HepG2 (cell line): ENCODE data around the gene FHIT. TPM values are rescaled to one million over a fixed set of nuclear protein-coding genes. Genes with fewer than 3 reads are reported as not detected.

Source experiments
- ATAC-seq: fragments of 200-7000 bp; cut with Tn5 transposase; 3 replicates; pipeline ENCODE4 v1.9.1; 2020; ENCODE audit warnings: mild to moderate bottlenecking, moderate library complexity
- BruUV-seq: library from RNA; stranded (reverse); fragments of 400-500 nt; replicated peaks from 2 replicates; lab custom pipeline; 2021; lab: Mats Ljungman, UMichigan
- CTCF ChIA-PET: fragments of 300-600 bp; formaldehyde crosslinking; extraction: SDS; loops from one replicate; lab custom pipeline; 2021; ENCODE audit warnings: low total read pairs, inconsistent platforms, low intra/inter-chr PET ratio; lab: Yijun Ruan, JAX
- POLR2A ChIA-PET: fragments of 350-600 bp; sonication (Branson Sonifier 250); formaldehyde crosslinking; loops from one replicate; lab custom pipeline; 2020; ENCODE audit warnings: antibody characterized with exemption, inconsistent platforms; lab: Yijun Ruan, JAX
- DNase-seq: peaks from one replicate; pipeline ENCODE4 v3.0.0-alpha.2; 2015; ENCODE audit warnings: low spot score
- FAIRE-seq: peaks from 3 replicates; lab custom pipeline; 2011; peaks lifted over from hg19 to GRCh38; lab: Jason Lieb, UNC
- H2AFZ ChIP-seq: one replicate; pipeline ENCODE4 v1.6.1; 2011; ENCODE audit warnings: low read length, inconsistent platforms
- H3K27ac ChIP-seq: fragments of 300-600 bp; 3 replicates; pipeline ENCODE4 v1.8.0; 2011; ENCODE audit warnings: mixed run types, mild to moderate bottlenecking, mixed read lengths, low read length, inconsistent platforms; ENCODE audit not compliant: insufficient read depth; ENCODE audit errors: extremely low read length
- H3K27me3 ChIP-seq, 2 experiments: fragments of 200-600 bp in 1 of 2; 2 replicates in 1 of 2; 3 replicates in 1 of 2; pipeline versions ENCODE4 v1.6.0 to v1.8.0; 2011; ENCODE audit warnings: low read length in 2 of 2, mild to moderate bottlenecking in 2 of 2, moderate library complexity in 2 of 2, inconsistent platforms in 1 of 2; ENCODE audit not compliant: insufficient read depth in 2 of 2, control insufficient read depth in 1 of 2
- H3K36me3 ChIP-seq, 2 experiments: fragments of 200-600 bp in 1 of 2; replicated peaks in 1 of 2; 2 replicates in 1 of 2; 3 replicates in 1 of 2; pipeline versions ENCODE4 v1.5.1 to v1.8.0; 2011; ENCODE audit warnings: low read length in 2 of 2, inconsistent platforms in 1 of 2; ENCODE audit not compliant: insufficient read depth in 2 of 2, control insufficient read depth in 1 of 2
- H3K4me1 ChIP-seq: 2 replicates; pipeline ENCODE4 v1.5.1; 2012; ENCODE audit warnings: low read length, inconsistent platforms; ENCODE audit not compliant: insufficient read depth
- H3K4me2 ChIP-seq: 2 replicates; pipeline ENCODE4 v1.6.0; 2011; ENCODE audit warnings: low read depth, low read length, inconsistent platforms
- H3K4me3 ChIP-seq, 3 experiments: fragments of 200-600 bp in 1 of 3; sonication (generic), shearing (Covaris generic) in 1 of 3; replicated peaks in 1 of 3; 2 replicates each; pipeline ENCODE4 v1.5.1; 2011 to 2016; ENCODE audit warnings: low read length in 3 of 3, inconsistent platforms in 2 of 3, low read depth in 2 of 3, mild to moderate bottlenecking in 2 of 3, control low read depth in 1 of 3, mixed read lengths in 1 of 3; ENCODE audit not compliant: insufficient read depth in 1 of 3
- H3K79me2 ChIP-seq: one replicate; pipeline ENCODE4 v1.6.1; 2011; ENCODE audit warnings: low read length, inconsistent platforms; ENCODE audit not compliant: insufficient read depth
- H3K9ac ChIP-seq: 2 replicates; pipeline ENCODE4 v1.6.0; 2011; ENCODE audit warnings: mild to moderate bottlenecking, low read depth, low read length, inconsistent platforms; ENCODE audit not compliant: insufficient read depth
- H3K9me3 ChIP-seq: 2 replicates; pipeline ENCODE4 v1.5.1; 2012; ENCODE audit warnings: mild to moderate bottlenecking, low read length
- H4K20me1 ChIP-seq: 2 replicates; pipeline ENCODE4 v1.6.0; 2011; ENCODE audit warnings: inconsistent platforms, mild to moderate bottlenecking, low read length, moderate library complexity; ENCODE audit not compliant: insufficient read depth
- EEA1 ChIP-seq: sonication (generic); formaldehyde crosslinking; IDR thresholded peaks from 2 replicates; pipeline ENCODE4 v1.5.1; 2020; ENCODE audit warnings: mild to moderate bottlenecking, missing genetic modification reagents, borderline replicate concordance
- POLR2G ChIP-seq: fragments of 200-400 bp; formaldehyde crosslinking; IDR thresholded peaks from 2 replicates; pipeline ENCODE4 v1.6.1; 2018; ENCODE audit warnings: mild to moderate bottlenecking, low read depth, low read length, moderate library complexity
- ZBTB20 ChIP-seq: sonication (generic); formaldehyde crosslinking; IDR thresholded peaks from 2 replicates; pipeline ENCODE4 v1.8.1; 2023; ENCODE audit warnings: missing genetic modification reagents, low read depth, mild to moderate bottlenecking, borderline replicate concordance
- ZKSCAN1 ChIP-seq: fragments of 150-350 bp; IDR thresholded peaks from 2 replicates; pipeline ENCODE4 v1.6.1; 2014; ENCODE audit warnings: low read length
- ZNF367 ChIP-seq: sonication (generic); formaldehyde crosslinking; IDR thresholded peaks from 2 replicates; pipeline ENCODE4 v1.4.0; 2020; ENCODE audit warnings: missing genetic modification reagents, borderline replicate concordance
- ZNF431 ChIP-seq: sonication (generic); formaldehyde crosslinking; IDR thresholded peaks from 2 replicates; pipeline ENCODE4 v1.9.0; 2022; ENCODE audit warnings: missing genetic modification reagents, low read depth, mild to moderate bottlenecking, borderline replicate concordance
- ZNF549 ChIP-seq: sonication (generic); formaldehyde crosslinking; IDR thresholded peaks from 2 replicates; pipeline ENCODE4 v1.5.0; 2020; ENCODE audit warnings: missing genetic modification reagents
- ZNF749 ChIP-seq: sonication (generic); formaldehyde crosslinking; IDR thresholded peaks from 2 replicates; pipeline ENCODE4 v1.8.0; 2022; ENCODE audit warnings: mild to moderate bottlenecking, missing genetic modification reagents, moderate library complexity, borderline replicate concordance
- ZNF850 ChIP-seq: sonication (generic); formaldehyde crosslinking; conservative IDR thresholded peaks from 2 replicates; pipeline ENCODE4 v1.9.0; 2021; ENCODE audit warnings: mild to moderate bottlenecking, missing genetic modification reagents
- WGBS: methylation state at CpG from one replicate; pipeline ENCODE4 v1.1.6; 2017; ENCODE audit warnings: low lambda C conversion rate; 5-methylcytosine and 5-hydroxymethylcytosine counted together
- in situ Hi-C: cut with HindIII; loops from 2 replicates; pipeline ENCODE4 v1.10.0; 2017; ENCODE audit warnings: low pct_unique_long_range_greater_than_20kb; ENCODE audit not compliant: extremely low pct_ligation_motif_present
- intact Hi-C: fragments of 100-400 bp; cut with micrococcal nuclease; formaldehyde crosslinking; loops from one replicate; pipeline ENCODE4 v1.10.0; 2022; ENCODE audit not compliant: unreplicated experiment
- polyA plus RNA-seq, 8 experiments: library from polyadenylated mRNA; depleted of rRNA in 3 of 8; stranded (reverse) in 7 of 8; unstranded in 1 of 8; fragments of >200 nt; fragmentation: Illumina TruSeq in 4 of 8; extraction: Trizol in 4 of 8; gene quantifications; 2 replicates each; pipeline versions ENCODE4 v1.2.1 to v1.2.3, GENCODE V29; 2011 to 2016; ENCODE audit warnings: low read depth in 4 of 8, missing spikeins in 1 of 8, mixed read lengths in 1 of 8; ENCODE audit not compliant: insufficient read depth in 1 of 8
- total RNA-seq, 5 experiments: library from RNA; depleted of rRNA; stranded (reverse); fragments of >200 nt; fragmentation: Illumina TruSeq; extraction: Trizol; gene quantifications; 2 replicates each; pipeline ENCODE4 v1.2.3, GENCODE V29; 2016; ENCODE audit warnings: low read depth in 1 of 5
- TF ChIP-seq, protein P1 (sequence below): sonication (generic); formaldehyde crosslinking; IDR thresholded peaks from 2 replicates; pipeline ENCODE4 v1.4.0; 2020; ENCODE audit warnings: missing genetic modification reagents
- TF ChIP-seq, protein P2 (sequence below): sonication (generic); formaldehyde crosslinking; IDR thresholded peaks from 2 replicates; pipeline ENCODE4 v1.8.0; 2022; ENCODE audit warnings: missing genetic modification reagents, mild to moderate bottlenecking, borderline replicate concordance

The FHIT gene
- total and polyA plus RNA-seq, 2 of the 13 experiments (the other 11 are each of a cell fraction or from before 2014, with no cell fraction given): 4.0 to 4.6 TPM

DNA sequence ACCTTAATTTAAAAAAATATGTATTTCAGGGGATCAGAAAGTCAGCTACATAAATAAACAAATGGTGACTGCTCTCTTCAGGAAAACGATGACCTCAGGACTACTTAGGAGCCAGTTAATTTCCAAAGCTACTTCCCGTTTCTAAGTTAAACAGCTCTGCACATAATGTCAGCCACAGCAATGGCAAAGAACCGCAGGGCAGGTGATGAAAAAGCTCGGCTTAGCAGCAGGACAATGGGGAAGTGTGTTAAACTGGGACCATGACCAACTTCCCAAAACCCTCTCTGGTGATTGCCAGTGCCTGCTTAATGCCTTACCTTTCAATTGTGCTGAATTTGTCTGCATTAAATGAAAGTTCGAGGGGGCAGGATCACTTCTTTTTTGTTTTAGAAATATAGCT is 258.9 kb downstream of the FHIT start:
- H3K27me3 ChIP-seq: no peaks in the 10 kb centered on the region
- H3K36me3 ChIP-seq: no peaks in the 10 kb centered on the region
- DNase-seq: no peak
- in situ Hi-C loops: no loop called here
- intact Hi-C loops: no loop called here
- no peak overlapping the region for H3K4me2 ChIP-seq
- no peak overlapping the region for H3K27ac ChIP-seq
- no peak overlapping the region for H3K9ac ChIP-seq
- H3K79me2 ChIP-seq: no peaks in the 10 kb centered on the region
- POLR2A ChIA-PET: no interaction called here
- no peak for TF ChIP-seq ZNF431
- no peak overlapping the region for H2AFZ ChIP-seq
- no peak for ATAC-seq
- no peaks in the 10 kb centered on the region for H3K4me1 ChIP-seq
- no peaks in the 10 kb centered on the region for H3K9me3 ChIP-seq
- 45% methylated on average over 5 of the region's 5 CpGs for WGBS
- no peak overlapping the region for H3K4me3 ChIP-seq
- BruUV-seq: no TSS peak
- CTCF ChIA-PET: no interaction called here
- no peaks in the 10 kb centered on the region for H4K20me1 ChIP-seq
- no peak for FAIRE-seq

DNA sequence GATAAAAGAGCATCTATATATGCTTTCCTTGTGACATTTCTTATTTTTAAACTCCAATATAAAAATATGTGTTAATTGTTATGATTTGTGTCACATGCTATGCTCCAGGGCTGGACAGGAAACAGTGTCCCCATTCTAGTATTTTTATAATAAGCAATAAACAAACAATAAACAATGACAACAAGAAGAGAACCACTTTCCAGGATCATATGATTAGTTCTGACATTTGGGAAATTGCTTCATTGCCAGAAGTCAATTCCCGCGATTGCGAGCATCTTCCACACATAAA is 260.9 kb downstream of the FHIT start:
- ATAC-seq: no peak
- no peak for FAIRE-seq
- Histone ChIP-seq H4K20me1 (no peaks in the 10 kb centered on the region), H3K4me3 (no peak overlapping the region), H3K36me3 (no peaks in the 10 kb centered on the region), H3K27ac (no peak overlapping the region), H3K9ac (no peak overlapping the region), H2AFZ (no peak overlapping the region), H3K4me2 (no peak overlapping the region), H3K9me3 (no peaks in the 10 kb centered on the region), H3K4me1 (no peaks in the 10 kb centered on the region), H3K27me3 (no peaks in the 10 kb centered on the region), H3K79me2 (no peaks in the 10 kb centered on the region)
- no peak for DNase-seq
- intact Hi-C loops: no loop called here
- BruUV-seq: no TSS peak
- ChIA-PET POLR2A (no interaction called here), CTCF (no interaction called here)
- WGBS: 77% methylated on average over 3 of the region's 3 CpGs
- TF ChIP-seq ZBTB20 (CRISPR knock-in tag) (no peak), ZNF749 (no peak), ZNF850 (CRISPR knock-in tag) (no peak), EEA1 (CRISPR knock-in tag) (no peak), ZNF549 (no peak), POLR2G (no peak), ZNF367 (CRISPR knock-in tag) (no peak), ZKSCAN1 (no peak)
- TF ChIP-seq, protein P1, sequence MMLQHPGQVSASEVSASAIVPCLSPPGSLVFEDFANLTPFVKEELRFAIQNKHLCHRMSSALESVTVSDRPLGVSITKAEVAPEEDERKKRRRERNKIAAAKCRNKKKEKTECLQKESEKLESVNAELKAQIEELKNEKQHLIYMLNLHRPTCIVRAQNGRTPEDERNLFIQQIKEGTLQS (CRISPR knock-in tag): no peak
- TF ChIP-seq, protein P2, sequence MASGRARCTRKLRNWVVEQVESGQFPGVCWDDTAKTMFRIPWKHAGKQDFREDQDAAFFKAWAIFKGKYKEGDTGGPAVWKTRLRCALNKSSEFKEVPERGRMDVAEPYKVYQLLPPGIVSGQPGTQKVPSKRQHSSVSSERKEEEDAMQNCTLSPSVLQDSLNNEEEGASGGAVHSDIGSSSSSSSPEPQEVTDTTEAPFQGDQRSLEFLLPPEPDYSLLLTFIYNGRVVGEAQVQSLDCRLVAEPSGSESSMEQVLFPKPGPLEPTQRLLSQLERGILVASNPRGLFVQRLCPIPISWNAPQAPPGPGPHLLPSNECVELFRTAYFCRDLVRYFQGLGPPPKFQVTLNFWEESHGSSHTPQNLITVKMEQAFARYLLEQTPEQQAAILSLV (CRISPR knock-in tag): no peak
- in situ Hi-C loops: no loop called here
